Activated naive CD4-positive, alpha-beta T cell treated with anti-CD3 and anti-CD28 coated beads, Interleukin-2, amount 10 ng/mL, durations not matched to agents 7 days and 5 days (primary cell): Measurements from ENCODE around the gene AKR7A2.
A peak's percentile ranks its signal among the peaks of the same experiment; 100 is the strongest.
"Not testable (repeated sequence)": the region's sequence is repeated elsewhere in the genome, so short reads cannot be mapped to it uniquely, and the experiment has no call there.

Experiments used
- CTCF ChIA-PET: fragments of 350-600 bp; sonication (Branson Sonifier 250); formaldehyde crosslinking; loops from one replicate; lab custom pipeline; 2021; ENCODE audit warnings: antibody characterized with exemption; lab: Charles Lee
- DNase-seq: peaks from one replicate; pipeline ENCODE4 v3.0.0-alpha.2; 2020
- H3K27ac Mint-ChIP-seq: one replicate; pipeline ENCODE4 v1.8.0; 2021; ENCODE audit warnings: mild to moderate bottlenecking, moderate library complexity, mixed read lengths
- H3K27me3 Mint-ChIP-seq: one replicate; pipeline ENCODE4 v1.8.0; 2021; ENCODE audit warnings: mild to moderate bottlenecking, mixed read lengths
- H3K36me3 Mint-ChIP-seq: one replicate; pipeline ENCODE4 v1.8.0; 2021; ENCODE audit warnings: mixed read lengths
- H3K4me1 Mint-ChIP-seq: one replicate; pipeline ENCODE4 v1.8.0; 2021; ENCODE audit warnings: mixed read lengths
- H3K4me3 Mint-ChIP-seq: one replicate; pipeline ENCODE4 v1.8.0; 2021; ENCODE audit warnings: mild to moderate bottlenecking, moderate library complexity, mixed read lengths
- H3K9me3 Mint-ChIP-seq: one replicate; pipeline ENCODE4 v1.8.0; 2021; ENCODE audit warnings: mixed read lengths

AKR7A2 gene

DNA sequence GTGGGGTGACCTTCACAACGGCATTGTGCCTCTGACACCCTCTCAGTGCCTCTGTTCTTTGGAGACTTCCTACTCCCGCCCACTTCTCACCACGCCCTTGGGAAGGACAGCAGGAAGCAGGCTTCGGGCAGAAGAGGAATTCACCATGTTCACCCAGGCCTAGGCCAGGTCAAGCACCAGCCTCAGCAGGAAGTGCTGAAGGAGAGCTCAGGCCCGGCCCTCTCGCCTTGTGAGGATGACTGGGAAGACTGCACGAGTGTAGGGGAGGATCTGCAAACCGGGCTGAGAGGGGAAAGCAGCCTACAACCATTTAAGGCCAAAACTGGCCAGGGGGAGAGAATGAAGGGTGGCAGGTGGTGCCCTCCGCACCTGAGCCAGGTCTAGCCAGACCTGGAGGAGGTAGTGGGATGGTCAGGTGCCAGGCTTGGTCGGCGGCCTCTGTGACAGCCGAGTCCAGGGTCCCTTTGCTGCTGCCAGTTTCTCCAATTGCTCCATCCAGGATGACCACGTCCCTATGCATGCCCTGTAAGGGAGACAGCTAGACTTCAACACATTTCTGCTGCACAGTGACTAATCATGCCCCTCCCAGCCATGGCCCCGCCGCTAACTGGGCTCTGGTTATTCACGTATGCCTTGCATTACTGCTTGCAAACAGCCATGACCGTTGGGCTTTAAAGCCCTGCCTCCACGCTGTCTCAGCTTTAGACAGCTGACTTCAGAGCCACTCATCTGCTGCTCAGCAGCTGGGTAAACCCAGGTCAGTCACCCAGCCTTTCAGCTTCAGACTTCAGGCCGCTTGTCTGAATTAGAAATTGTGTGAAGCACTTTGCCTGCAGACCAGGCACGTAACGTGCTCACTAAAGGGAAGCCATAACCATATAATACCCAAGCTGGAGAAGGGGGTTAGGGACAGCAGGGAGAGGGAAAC lies 51.5 kb downstream of the AKR7A2 start:
- H3K4me1 Mint-ChIP-seq = no peaks in the 10 kb centered on the region
- H3K27me3 Mint-ChIP-seq = no peaks in the 10 kb centered on the region
- no peak for DNase-seq
- H3K4me3 Mint-ChIP-seq = no peak overlapping the region
- H3K36me3 Mint-ChIP-seq = peaks cover 16% of the 10 kb centered on the region
- H3K27ac Mint-ChIP-seq = peak overlapping the region; percentile 14
- CTCF ChIA-PET = no interaction called here
- H3K9me3 Mint-ChIP-seq = no peaks in the 10 kb centered on the region

- Mint-ChIP-seq H3K4me3 (no peak overlapping the region), H3K4me1 (peaks cover 14% of the 10 kb centered on the region), H3K36me3 (peaks cover 17% of the 10 kb centered on the region), H3K9me3 (no peaks in the 10 kb centered on the region), H3K27me3 (no peaks in the 10 kb centered on the region), H3K27ac (no peak overlapping the region)
- CTCF ChIA-PET = interaction anchor here (1.0 kb wide), 1 partner anchor 17 kb away, joined by 4 read pairs; no protein-coding TSS in a partner anchor
- no peak for DNase-seq
Measured at GRCh38 chr1:19258353-19258752, 53.6 kb downstream of the AKR7A2 start.

GRCh38 chr1:19257178-19257914 lies 54.6 kb downstream of the AKR7A2 start:
- DNase-seq = no peak
- peaks cover 17% of the 10 kb centered on the region for H3K36me3 Mint-ChIP-seq
- no peak overlapping the region for H3K27ac Mint-ChIP-seq
- H3K9me3 Mint-ChIP-seq = no peaks in the 10 kb centered on the region
- no peak overlapping the region for H3K4me3 Mint-ChIP-seq
- H3K27me3 Mint-ChIP-seq = no peaks in the 10 kb centered on the region
- H3K4me1 Mint-ChIP-seq = peaks cover 21% of the 10 kb centered on the region
- CTCF ChIA-PET = interaction anchor here (0.8 to 3.0 kb wide), 4 partner anchors 16 to 404 kb away, joined by 3 to 10 read pairs (median 4); no protein-coding TSS in a partner anchor

- peaks cover 24% of the 10 kb centered on the region for H3K4me1 Mint-ChIP-seq
- not testable (repeated sequence) for H3K4me3 Mint-ChIP-seq, H3K9me3 Mint-ChIP-seq, H3K27ac Mint-ChIP-seq, DNase-seq, H3K27me3 Mint-ChIP-seq
- peaks cover 18% of the 10 kb centered on the region for H3K36me3 Mint-ChIP-seq
- CTCF ChIA-PET = interaction anchor here (0.6 to 3.0 kb wide), 5 partner anchors 230 to 459 kb away, joined by 3 to 10 read pairs (median 3); no protein-coding TSS in a partner anchor
Measured at GRCh38 chr1:19256301-19256700, 55.6 kb downstream of the AKR7A2 start.

DNA sequence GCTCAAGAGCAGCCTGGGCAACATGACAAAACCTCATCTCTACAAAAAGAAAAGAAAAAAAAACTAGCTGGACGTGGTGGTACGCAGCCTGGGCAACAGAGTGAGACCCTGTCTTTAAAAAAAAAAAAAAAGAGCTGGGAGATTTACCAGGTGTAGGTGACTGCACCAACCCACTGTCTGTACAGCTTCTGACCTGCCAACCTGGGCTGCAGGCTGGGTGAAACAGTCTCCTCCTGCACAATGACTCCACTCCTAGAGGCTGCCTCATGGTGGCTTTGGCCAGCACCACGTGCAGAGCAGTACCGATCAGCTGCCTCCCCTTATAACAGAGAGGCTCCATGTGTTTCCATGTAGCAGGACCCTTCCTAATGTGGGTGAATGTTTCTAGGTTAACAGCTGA lies 56.7 kb downstream of the AKR7A2 start:
- Mint-ChIP-seq H3K9me3 (no peaks in the 10 kb centered on the region), H3K27me3 (no peaks in the 10 kb centered on the region), H3K4me3 (no peak overlapping the region), H3K36me3 (peaks cover 19% of the 10 kb centered on the region), H3K4me1 (peaks cover 33% of the 10 kb centered on the region), H3K27ac (no peak overlapping the region)
- no peak for DNase-seq
- CTCF ChIA-PET = interaction anchor here (3.0 kb wide), 1 partner anchor 406 kb away, joined by 10 read pairs; no protein-coding TSS in a partner anchor

- Mint-ChIP-seq H3K27ac (no peak overlapping the region), H3K4me1 (peaks cover 38% of the 10 kb centered on the region)
Measured at GRCh38 chr1:19254416-19254815, 57.5 kb downstream of the AKR7A2 start.

More at GRCh38 chr1:19254416-19254815, 57.5 kb downstream of the AKR7A2 start:
- H3K36me3 Mint-ChIP-seq = peaks cover 16% of the 10 kb centered on the region
- no peak overlapping the region for H3K4me3 Mint-ChIP-seq
- DNase-seq = no peak
- CTCF ChIA-PET = interaction anchor here (0.8 to 3.0 kb wide), 2 partner anchors 397 to 407 kb away, joined by 3 to 10 read pairs; no protein-coding TSS in a partner anchor
- H3K9me3 Mint-ChIP-seq = no peaks in the 10 kb centered on the region
- no peaks in the 10 kb centered on the region for H3K27me3 Mint-ChIP-seq
